Esophagus squamous epithelium (tissue), 5 donors: ENCODE measurements around the gene KCNA10. TPM values are rescaled to one million over a fixed set of nuclear protein-coding genes. Genes with fewer than 3 reads are reported as not detected.

Experiments
- DNase-seq: peaks from one replicate; lab custom pipeline; 2025; lab: John Stamatoyannopoulos, UW
- H3K27ac ChIP-seq, 4 donors: fragments of 200-600 bp; sonication (generic); one replicate each; pipeline ENCODE4 v1.5.1; 2016 to 2019; ENCODE audit warnings: mild to moderate bottlenecking in 1 of 4
- H3K27me3 ChIP-seq, 4 donors: fragments of 200-600 bp; sonication (generic); 1 replicate in 3 of 4; 2 replicates in 1 of 4; pipeline versions ENCODE4 v1.5.1 to v1.6.0; 2017 to 2021; ENCODE audit warnings: antibody characterized with exemption in 1 of 4
- H3K36me3 ChIP-seq, 3 donors: fragments of 200-600 bp; sonication (generic); one replicate each; pipeline ENCODE4 v1.5.1; 2016 to 2019
- H3K4me1 ChIP-seq, 3 donors: fragments of 200-600 bp; sonication (generic); one replicate each; pipeline ENCODE4 v1.5.1; 2017 to 2019
- H3K4me3 ChIP-seq, 4 donors: fragments of 200-600 bp; sonication (generic); 1 replicate in 3 of 4; 2 replicates in 1 of 4; pipeline ENCODE4 v1.5.1; 2016 to 2019; ENCODE audit warnings: mild to moderate bottlenecking in 2 of 4, moderate library complexity in 1 of 4
- H3K9me3 ChIP-seq, 3 donors: fragments of 200-600 bp; sonication (generic); one replicate each; pipeline ENCODE4 v1.5.1; 2016 to 2019
- CTCF ChIP-seq, 6 experiments: fragments of 450-650 bp in 4 of 6; fragments of 200-600 bp in 2 of 6; sonication (generic) in 2 of 6; IDR thresholded peaks; one replicate each; pipeline ENCODE4 v1.5.1; 2016 to 2019; ENCODE audit warnings: antibody characterized with exemption in 6 of 6, mild to moderate bottlenecking in 4 of 6, moderate library complexity in 4 of 6
- POLR2A ChIP-seq, 4 donors: fragments of 450-650 bp; IDR thresholded peaks; one replicate each; pipeline ENCODE4 v1.6.1; 2017; ENCODE audit warnings: antibody characterized with exemption in 4 of 4, mild to moderate bottlenecking in 4 of 4, moderate library complexity in 3 of 4
- WGBS, 2 donors: methylation state at CpG; one replicate each; pipeline ENCODE4 v1.1.5; 2018; 5-methylcytosine and 5-hydroxymethylcytosine counted together
- intact Hi-C: fragments of 100-400 bp; cut with DNase I; formaldehyde crosslinking; loops from one replicate; pipeline ENCODE4 v1.15.0; 2022
- total RNA-seq, 4 donors: library from RNA; depleted of rRNA; stranded (reverse); fragments of >200 nt; gene quantifications; one replicate each; pipeline ENCODE4 v1.1.0, GENCODE V29; 2016
- donor health status: DM: yes; HTN: yes; CAD: no.

The KCNA10 gene
- total RNA-seq, 4 donors from 2014 or later = not detected

- H3K4me1 ChIP-seq = peaks cover 14 to 72% (median 36%) of the 10 kb centered on the region in 3 donors
- WGBS, 2 donors = 33 to 72% methylated on average over 2 to 3 of the region's 3 CpGs
- H3K27ac ChIP-seq = peak overlapping the region; percentile 14 to 73 (median 72)
- intact Hi-C loops = no loop called here
- TF ChIP-seq POLR2A (IDR thresholded peaks at IDR 0.05) (no peak), CTCF (IDR thresholded peaks at IDR 0.05) (no peak)
- H3K27me3 ChIP-seq = no peaks in the 10 kb centered on the region
- H3K9me3 ChIP-seq = no peaks in the 10 kb centered on the region
- no peaks in the 10 kb centered on the region for H3K36me3 ChIP-seq
- no peak for DNase-seq
- H3K4me3 ChIP-seq = no peak overlapping the region
Observed at GRCh38 chr1:110477967-110478640, 40.9 kb downstream of the KCNA10 start.

GRCh38 chr1:110477445-110477957 is 41.5 kb downstream of the KCNA10 start:
- H3K4me1 ChIP-seq = peaks cover 14 to 68% (median 36%) of the 10 kb centered on the region in 3 donors
- H3K9me3 ChIP-seq = no peaks in the 10 kb centered on the region
- WGBS, 2 donors = 36% methylated on average over 3 of the region's 3 CpGs
- no peaks in the 10 kb centered on the region for H3K27me3 ChIP-seq
- no peak for TF ChIP-seq POLR2A (IDR thresholded peaks at IDR 0.05)
- peak in 3 of 6 experiments; percentile 12 to 70 (median 37) for TF ChIP-seq CTCF (IDR thresholded peaks at IDR 0.05)
- intact Hi-C loops = no loop called here
- DNase-seq = no peak
- peak overlapping the region; percentile 71 to 73 (median 72) for H3K27ac ChIP-seq
- no peaks in the 10 kb centered on the region for H3K36me3 ChIP-seq
- no peak overlapping the region for H3K4me3 ChIP-seq

GRCh38 chr1:110477041-110477440 is 41.9 kb downstream of the KCNA10 start:
- Histone ChIP-seq H3K36me3 (no peaks in the 10 kb centered on the region), H3K4me3 (no peak overlapping the region), H3K4me1 (peaks cover 14 to 64% (median 36%) of the 10 kb centered on the region in 3 donors), H3K9me3 (no peaks in the 10 kb centered on the region), H3K27me3 (no peaks in the 10 kb centered on the region), H3K27ac (peak overlapping the region; percentile 71 to 73 (median 72))
- WGBS, 2 donors = 34 to 72% methylated on average over 2 of the region's 2 CpGs
- DNase-seq = no peak
- intact Hi-C loops = no loop called here
- TF ChIP-seq CTCF (IDR thresholded peaks at IDR 0.05) (no peak), POLR2A (IDR thresholded peaks at IDR 0.05) (no peak)

GRCh38 chr1:110476028-110476765 is 42.8 kb downstream of the KCNA10 start:
- H3K27ac ChIP-seq = peak overlapping the region in 2 of 4 donors; percentile 30 to 46
- no peak for TF ChIP-seq CTCF (IDR thresholded peaks at IDR 0.05)
- no peak for TF ChIP-seq POLR2A (IDR thresholded peaks at IDR 0.05)
- H3K4me1 ChIP-seq = peaks cover 14 to 55% (median 36%) of the 10 kb centered on the region in 3 donors
- no peaks in the 10 kb centered on the region for H3K27me3 ChIP-seq
- no peaks in the 10 kb centered on the region for H3K9me3 ChIP-seq
- intact Hi-C loops = no loop called here
- WGBS, 2 donors = 39 to 41% methylated on average over 10 of the region's 10 CpGs
- no peak for DNase-seq
- H3K36me3 ChIP-seq = no peaks in the 10 kb centered on the region
- no peak overlapping the region for H3K4me3 ChIP-seq
